Stimulated activated naive CD8-positive, alpha-beta T cell treated with anti-CD3 and anti-CD28 coated beads, Interleukin-15, Interleukin-2, amounts not matched to agents 100 ng/mL and 50 ng/mL, for 24 hours (primary cell): Measurements from ENCODE around the gene ZNF580.

Source experiments
- H3K27ac Mint-ChIP-seq: one replicate; pipeline ENCODE4 v1.8.0; 2021; ENCODE audit warnings: mild to moderate bottlenecking, mixed read lengths
- H3K27me3 Mint-ChIP-seq: one replicate; pipeline ENCODE4 v1.8.0; 2021; ENCODE audit warnings: mixed read lengths
- H3K36me3 Mint-ChIP-seq: one replicate; pipeline ENCODE4 v1.8.0; 2021; ENCODE audit warnings: low read depth, mixed read lengths
- H3K4me1 Mint-ChIP-seq: one replicate; pipeline ENCODE4 v1.8.0; 2021; ENCODE audit warnings: low read depth, mixed read lengths
- H3K4me3 Mint-ChIP-seq: one replicate; pipeline ENCODE4 v1.8.0; 2021; ENCODE audit warnings: mild to moderate bottlenecking, mixed read lengths
- H3K9me3 Mint-ChIP-seq: one replicate; pipeline ENCODE4 v1.8.0; 2021; ENCODE audit warnings: mixed read lengths

Gene ZNF580

GRCh38 chr19:55689411-55690108 lies 48.8 kb downstream of the ZNF580 start:
- Mint-ChIP-seq H3K27me3 (no peaks in the 10 kb centered on the region), H3K9me3 (no peaks in the 10 kb centered on the region), H3K4me1 (no peaks in the 10 kb centered on the region), H3K27ac (no peak overlapping the region), H3K4me3 (no peak overlapping the region), H3K36me3 (peaks cover 30% of the 10 kb centered on the region)

- Mint-ChIP-seq H3K4me1 (no peaks in the 10 kb centered on the region), H3K36me3 (peaks cover 24% of the 10 kb centered on the region), H3K27me3 (no peaks in the 10 kb centered on the region), H3K27ac (no peak overlapping the region), H3K4me3 (no peak overlapping the region), H3K9me3 (no peaks in the 10 kb centered on the region)
Measured at GRCh38 chr19:55690109-55690768, 49.4 kb downstream of the ZNF580 start.

- H3K4me1 Mint-ChIP-seq, result no peaks in the 10 kb centered on the region
- H3K4me3 Mint-ChIP-seq, result no peak overlapping the region
- H3K36me3 Mint-ChIP-seq, result peaks cover 19% of the 10 kb centered on the region
- H3K27ac Mint-ChIP-seq, result no peak overlapping the region
- no peaks in the 10 kb centered on the region for H3K9me3 Mint-ChIP-seq
- H3K27me3 Mint-ChIP-seq, result no peaks in the 10 kb centered on the region
Measured at GRCh38 chr19:55690769-55691545, 50.2 kb downstream of the ZNF580 start.

- no peak overlapping the region for H3K27ac Mint-ChIP-seq
- no peaks in the 10 kb centered on the region for H3K9me3 Mint-ChIP-seq
- H3K4me1 Mint-ChIP-seq, result no peaks in the 10 kb centered on the region
- H3K36me3 Mint-ChIP-seq, result peaks cover 13% of the 10 kb centered on the region
- H3K27me3 Mint-ChIP-seq, result no peaks in the 10 kb centered on the region
- H3K4me3 Mint-ChIP-seq, result no peak overlapping the region
Measured at GRCh38 chr19:55691561-55692481, 51.0 kb downstream of the ZNF580 start.

GRCh38 chr19:55692681-55693081 lies 51.9 kb downstream of the ZNF580 start:
- Mint-ChIP-seq H3K36me3 (peaks cover 18% of the 10 kb centered on the region), H3K9me3 (no peaks in the 10 kb centered on the region), H3K27me3 (no peaks in the 10 kb centered on the region), H3K4me1 (no peaks in the 10 kb centered on the region), H3K4me3 (no peak overlapping the region), H3K27ac (no peak overlapping the region)
